DOHH2 (cell line): ENCODE results near the gene SAMD7.

Experiments
- H3F3A ChIP-seq: fragments of 200-600 bp; sonication (generic), shearing (Covaris generic); 2 replicates; pipeline ENCODE4 v1.6.0; 2016; ENCODE audit warnings: antibody characterized with exemption, mild to moderate bottlenecking; ENCODE audit not compliant: control insufficient read depth, insufficient read depth
- H3K27ac ChIP-seq: fragments of 200-600 bp; sonication (generic); 2 replicates; pipeline ENCODE4 v1.5.1; 2014; ENCODE audit warnings: low read depth, mild to moderate bottlenecking, low read length, moderate library complexity
- H3K27me3 ChIP-seq: fragments of 200-600 bp; sonication (generic); 2 replicates; pipeline ENCODE4 v1.6.1; 2014; ENCODE audit warnings: mild to moderate bottlenecking, low read length, mixed read lengths; ENCODE audit not compliant: control insufficient read depth
- H3K36me3 ChIP-seq: fragments of 200-600 bp; sonication (generic); 2 replicates; pipeline ENCODE4 v1.6.1; 2014; ENCODE audit warnings: mild to moderate bottlenecking, low read length, moderate library complexity, mixed read lengths; ENCODE audit not compliant: control insufficient read depth
- H3K4me1 ChIP-seq: fragments of 200-600 bp; sonication (generic); 2 replicates; pipeline ENCODE4 v1.6.1; 2014; ENCODE audit warnings: mild to moderate bottlenecking, low read length, mixed read lengths; ENCODE audit not compliant: control insufficient read depth
- H3K4me2 ChIP-seq: fragments of 200-600 bp; sonication (generic); 2 replicates; pipeline ENCODE4 v1.6.0; 2014; ENCODE audit warnings: mild to moderate bottlenecking, low read length, moderate library complexity
- H3K4me3 ChIP-seq: fragments of 200-600 bp; sonication (generic); 2 replicates; pipeline ENCODE4 v1.5.1; 2014; ENCODE audit warnings: mild to moderate bottlenecking, low read length, mixed read lengths
- H3K79me2 ChIP-seq: fragments of 200-600 bp; sonication (generic); 2 replicates; pipeline ENCODE4 v1.6.1; 2014; ENCODE audit warnings: mild to moderate bottlenecking, low read length, mixed read lengths; ENCODE audit not compliant: control insufficient read depth
- H3K9me2 ChIP-seq: fragments of 200-600 bp; sonication (generic); replicated peaks from 2 replicates; pipeline ENCODE4 v1.6.1; 2014; ENCODE audit warnings: mild to moderate bottlenecking, low read length, mixed read lengths; ENCODE audit not compliant: control insufficient read depth
- H3K9me3 ChIP-seq: fragments of 200-600 bp; sonication (generic); 2 replicates; pipeline ENCODE4 v1.6.1; 2014; ENCODE audit warnings: antibody characterized with exemption, low read length, mixed read lengths; ENCODE audit not compliant: control insufficient read depth, insufficient read depth
- H4K20me1 ChIP-seq: fragments of 200-600 bp; sonication (generic); 2 replicates; pipeline ENCODE4 v1.6.0; 2014; ENCODE audit warnings: low read depth, mild to moderate bottlenecking, antibody characterized with exemption, low read length, moderate library complexity; ENCODE audit not compliant: control insufficient read depth, insufficient read depth
- EZH2phosphoT487 ChIP-seq: fragments of 200-600 bp; sonication (generic); IDR thresholded peaks from 2 replicates; pipeline ENCODE4 v1.6.1; 2017; ENCODE audit warnings: borderline replicate concordance, mild to moderate bottlenecking, antibody characterized with exemption, low read length, moderate library complexity, mixed read lengths
- TF ChIP-seq, protein P1 (sequence below): fragments of 200-600 bp; sonication (generic); IDR thresholded peaks from one replicate; pipeline ENCODE4 v1.5.1; 2014; ENCODE audit warnings: antibody characterized with exemption, mild to moderate bottlenecking, low read depth, low read length; ENCODE audit not compliant: poor library complexity, severe bottlenecking

The SAMD7 gene

DNA sequence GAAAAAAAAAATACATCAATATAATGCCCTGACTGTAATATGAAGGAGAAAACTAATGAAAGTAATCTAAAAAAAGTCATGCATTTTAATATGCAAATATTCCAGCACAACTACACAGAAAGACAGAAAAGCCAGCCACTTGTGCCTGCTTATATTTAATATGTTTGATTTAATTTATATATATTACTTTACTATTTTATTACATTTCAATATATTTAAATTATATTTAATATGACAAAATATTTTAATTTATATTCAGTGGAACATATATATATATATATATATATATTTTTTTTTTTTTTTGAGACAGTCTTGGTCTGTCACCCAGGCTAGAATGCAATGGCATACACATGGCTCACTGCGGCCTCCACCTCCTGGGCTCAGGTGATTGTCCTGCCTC, 14.1 kb upstream of the SAMD7 start:
- H3K9me2 ChIP-seq: no peaks in the 10 kb centered on the region
- no peak overlapping the region for H3K4me3 ChIP-seq
- H3K4me1 ChIP-seq: peaks cover 6% of the 10 kb centered on the region; the same call in 1 of the 2 replicates
- no peaks in the 10 kb centered on the region for H3K27me3 ChIP-seq
- H4K20me1 ChIP-seq: no peaks in the 10 kb centered on the region
- TF ChIP-seq, protein P1, sequence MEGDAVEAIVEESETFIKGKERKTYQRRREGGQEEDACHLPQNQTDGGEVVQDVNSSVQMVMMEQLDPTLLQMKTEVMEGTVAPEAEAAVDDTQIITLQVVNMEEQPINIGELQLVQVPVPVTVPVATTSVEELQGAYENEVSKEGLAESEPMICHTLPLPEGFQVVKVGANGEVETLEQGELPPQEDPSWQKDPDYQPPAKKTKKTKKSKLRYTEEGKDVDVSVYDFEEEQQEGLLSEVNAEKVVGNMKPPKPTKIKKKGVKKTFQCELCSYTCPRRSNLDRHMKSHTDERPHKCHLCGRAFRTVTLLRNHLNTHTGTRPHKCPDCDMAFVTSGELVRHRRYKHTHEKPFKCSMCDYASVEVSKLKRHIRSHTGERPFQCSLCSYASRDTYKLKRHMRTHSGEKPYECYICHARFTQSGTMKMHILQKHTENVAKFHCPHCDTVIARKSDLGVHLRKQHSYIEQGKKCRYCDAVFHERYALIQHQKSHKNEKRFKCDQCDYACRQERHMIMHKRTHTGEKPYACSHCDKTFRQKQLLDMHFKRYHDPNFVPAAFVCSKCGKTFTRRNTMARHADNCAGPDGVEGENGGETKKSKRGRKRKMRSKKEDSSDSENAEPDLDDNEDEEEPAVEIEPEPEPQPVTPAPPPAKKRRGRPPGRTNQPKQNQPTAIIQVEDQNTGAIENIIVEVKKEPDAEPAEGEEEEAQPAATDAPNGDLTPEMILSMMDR: no peak
- TF ChIP-seq EZH2phosphoT487: no peak
- no peaks in the 10 kb centered on the region for H3K79me2 ChIP-seq
- no peaks in the 10 kb centered on the region for H3K36me3 ChIP-seq
- H3K4me2 ChIP-seq: peak overlapping the region; percentile 22; the same call in 1 of the 2 replicates
- H3K9me3 ChIP-seq: peaks cover 6% of the 10 kb centered on the region; the same call in 1 of the 2 replicates
- no peaks in the 10 kb centered on the region for H3F3A ChIP-seq
- no peak overlapping the region for H3K27ac ChIP-seq

DNA sequence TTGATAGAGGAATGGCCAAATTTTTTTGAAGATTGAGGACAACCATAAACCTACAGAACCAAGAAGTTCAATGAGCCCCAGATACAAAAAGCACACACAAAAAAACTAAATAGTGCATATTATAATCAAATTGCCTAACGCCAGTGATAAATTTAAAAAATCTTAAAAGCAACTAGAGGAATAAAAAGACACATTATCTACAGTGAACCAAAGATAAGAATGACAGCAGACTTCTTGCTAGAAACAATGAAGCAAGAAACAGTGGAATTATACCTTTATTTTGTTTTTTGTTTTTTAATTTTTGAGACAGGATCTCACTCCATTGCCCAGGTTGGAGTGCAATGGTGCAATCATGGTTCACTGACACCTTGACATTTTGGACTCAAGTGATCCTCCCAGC, 9.9 kb upstream of the SAMD7 start:
- TF ChIP-seq EZH2phosphoT487: no peak
- TF ChIP-seq, protein P1: no peak
- Histone ChIP-seq H3K9me2 (no peaks in the 10 kb centered on the region), H3K79me2 (no peaks in the 10 kb centered on the region), H3K36me3 (no peaks in the 10 kb centered on the region), H3K4me1 (peaks cover 6% of the 10 kb centered on the region; the same call in 1 of the 2 replicates), H3K9me3 (peaks cover 11% of the 10 kb centered on the region; the same call in 1 of the 2 replicates), H3F3A (no peaks in the 10 kb centered on the region), H3K27ac (no peak overlapping the region), H3K4me3 (no peak overlapping the region), H4K20me1 (no peaks in the 10 kb centered on the region), H3K4me2 (no peak overlapping the region), H3K27me3 (no peaks in the 10 kb centered on the region)

DNA sequence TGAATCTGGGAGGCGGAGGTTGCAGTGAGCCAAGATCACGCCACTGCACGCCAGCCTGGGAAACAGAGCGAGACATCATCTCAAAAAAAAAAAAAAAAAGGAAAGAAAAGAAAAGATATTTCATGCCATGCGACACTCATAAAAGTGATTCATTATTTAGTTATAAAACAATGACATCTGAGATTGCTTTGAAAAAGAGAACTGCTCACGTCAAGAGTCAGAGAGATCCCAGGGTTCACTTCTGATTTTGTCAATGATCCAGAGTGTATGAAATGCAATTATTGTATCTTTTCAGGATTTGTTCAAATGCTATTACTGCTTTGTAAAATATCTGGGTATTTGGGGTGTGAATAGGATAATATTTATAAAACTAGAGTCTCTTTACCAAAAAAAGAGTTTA, 6.0 kb upstream of the SAMD7 start:
- no peaks in the 10 kb centered on the region for H3K9me2 ChIP-seq
- no peaks in the 10 kb centered on the region for H3K27me3 ChIP-seq

More for the DNA sequence above, 6.0 kb upstream of the SAMD7 start:
- H3K79me2 ChIP-seq: no peaks in the 10 kb centered on the region
- no peak overlapping the region for H3K4me3 ChIP-seq
- H3K27ac ChIP-seq: no peak overlapping the region
- no peaks in the 10 kb centered on the region for H3K36me3 ChIP-seq
- H3K4me2 ChIP-seq: no peak overlapping the region
- no peaks in the 10 kb centered on the region for H3F3A ChIP-seq
- TF ChIP-seq, protein P1: no peak
- H4K20me1 ChIP-seq: no peaks in the 10 kb centered on the region
- H3K9me3 ChIP-seq: peaks cover 11% of the 10 kb centered on the region; the same call in 1 of the 2 replicates
- H3K4me1 ChIP-seq: no peaks in the 10 kb centered on the region
